Fibroblast of lung (primary cell): ENCODE data around the gene CDIP1. TPM values are rescaled to one million over a fixed set of nuclear protein-coding genes. Genes with fewer than 3 reads are reported as not detected.
"Not testable (repeated sequence)": the region's sequence is repeated elsewhere in the genome, so short reads cannot be mapped to it uniquely, and the experiment has no call there.

ENCODE experiments used
- DNase-seq, 2 donors: peaks; one replicate each; pipeline versions ENCODE4 v3.0.0 to v3.0.0-alpha.2; 2010; ENCODE audit warnings: low read depth in 2 of 2
- H2AFZ ChIP-seq: 2 replicates; pipeline ENCODE4 v1.5.1; 2012; ENCODE audit warnings: low read length, control low read depth, inconsistent platforms
- H3K27ac ChIP-seq: 2 replicates; pipeline ENCODE4 v1.5.1; 2011; ENCODE audit warnings: low read length, control low read depth; ENCODE audit not compliant: insufficient read depth
- H3K27me3 ChIP-seq: 2 replicates; pipeline ENCODE4 v1.5.1; 2011; ENCODE audit warnings: mild to moderate bottlenecking, low read length; ENCODE audit not compliant: control insufficient read depth, insufficient read depth
- H3K36me3 ChIP-seq: 2 replicates; pipeline ENCODE4 v1.5.1; 2011; ENCODE audit warnings: low read length; ENCODE audit not compliant: control insufficient read depth, insufficient read depth
- H3K4me1 ChIP-seq: 2 replicates; pipeline ENCODE4 v1.5.1; 2011; ENCODE audit warnings: low read length; ENCODE audit not compliant: control insufficient read depth, insufficient read depth; ENCODE audit errors: extremely low read depth
- H3K4me2 ChIP-seq: 2 replicates; pipeline ENCODE4 v1.5.1; 2011; ENCODE audit warnings: low read length, control low read depth; ENCODE audit not compliant: insufficient read depth; ENCODE audit errors: extremely low read depth
- H3K4me3 ChIP-seq, 4 experiments: fragments of 200-600 bp in 1 of 4; sonication (generic) in 1 of 4; replicated peaks in 1 of 4; 2 replicates each; pipeline ENCODE4 v1.5.1; 2011 to 2016; ENCODE audit warnings: low read length in 4 of 4, low read depth in 3 of 4, mild to moderate bottlenecking in 3 of 4, control low read depth in 2 of 4, inconsistent platforms in 1 of 4, mixed read lengths in 1 of 4; ENCODE audit not compliant: insufficient read depth in 1 of 4; ENCODE audit errors: control extremely low read depth in 1 of 4
- H3K79me2 ChIP-seq: 2 replicates; pipeline ENCODE4 v1.5.1; 2012; ENCODE audit warnings: mild to moderate bottlenecking, low read length, inconsistent platforms; ENCODE audit not compliant: control insufficient read depth, insufficient read depth
- H3K9ac ChIP-seq: 2 replicates; pipeline ENCODE4 v1.5.1; 2011; ENCODE audit warnings: mild to moderate bottlenecking, low read length, control low read depth; ENCODE audit not compliant: insufficient read depth
- H3K9me3 ChIP-seq: 2 replicates; pipeline ENCODE4 v1.5.1; 2012; ENCODE audit warnings: low read depth, low read length; ENCODE audit not compliant: control insufficient read depth, insufficient read depth
- H4K20me1 ChIP-seq: 2 replicates; pipeline ENCODE4 v1.5.1; 2011; ENCODE audit warnings: low read length; ENCODE audit not compliant: control insufficient read depth, insufficient read depth; ENCODE audit errors: extremely low read depth
- EZH2 ChIP-seq: IDR thresholded peaks from 2 replicates; pipeline ENCODE4 v1.5.1; 2012; ENCODE audit warnings: low read length, control low read depth, mild to moderate bottlenecking; ENCODE audit errors: missing control alignments
- polyA plus RNA-seq, 2 donors: library from polyadenylated mRNA; depleted of rRNA in 1 of 2; stranded (reverse) in 1 of 2; unstranded in 1 of 2; fragments of >200 nt; gene quantifications; 2 replicates each; pipeline ENCODE4 v1.2.1, GENCODE V29; 2011 to 2012; ENCODE audit warnings: missing spikeins in 1 of 2
- total RNA-seq: library from RNA; depleted of rRNA; stranded (reverse); fragments of >200 nt; gene quantifications from 2 replicates; pipeline ENCODE4 v1.2.1, GENCODE V29; 2014
- TF ChIP-seq, protein P1 (sequence below), 2 donors: IDR thresholded peaks in 1 of 2; conservative IDR thresholded peaks in 1 of 2; 1 replicate in 1 of 2; 2 replicates in 1 of 2; pipeline ENCODE4 v1.5.1; 2011 to 2012; ENCODE audit warnings: low read length in 2 of 2, control low read depth in 1 of 2, inconsistent platforms in 1 of 2, low read depth in 1 of 2, mild to moderate bottlenecking in 1 of 2

CDIP1 gene
- total and polyA plus RNA-seq, 2 donors (not counting 1 experiment from before 2014, with no cell fraction given), result 6.3 to 12.2 TPM

DNA sequence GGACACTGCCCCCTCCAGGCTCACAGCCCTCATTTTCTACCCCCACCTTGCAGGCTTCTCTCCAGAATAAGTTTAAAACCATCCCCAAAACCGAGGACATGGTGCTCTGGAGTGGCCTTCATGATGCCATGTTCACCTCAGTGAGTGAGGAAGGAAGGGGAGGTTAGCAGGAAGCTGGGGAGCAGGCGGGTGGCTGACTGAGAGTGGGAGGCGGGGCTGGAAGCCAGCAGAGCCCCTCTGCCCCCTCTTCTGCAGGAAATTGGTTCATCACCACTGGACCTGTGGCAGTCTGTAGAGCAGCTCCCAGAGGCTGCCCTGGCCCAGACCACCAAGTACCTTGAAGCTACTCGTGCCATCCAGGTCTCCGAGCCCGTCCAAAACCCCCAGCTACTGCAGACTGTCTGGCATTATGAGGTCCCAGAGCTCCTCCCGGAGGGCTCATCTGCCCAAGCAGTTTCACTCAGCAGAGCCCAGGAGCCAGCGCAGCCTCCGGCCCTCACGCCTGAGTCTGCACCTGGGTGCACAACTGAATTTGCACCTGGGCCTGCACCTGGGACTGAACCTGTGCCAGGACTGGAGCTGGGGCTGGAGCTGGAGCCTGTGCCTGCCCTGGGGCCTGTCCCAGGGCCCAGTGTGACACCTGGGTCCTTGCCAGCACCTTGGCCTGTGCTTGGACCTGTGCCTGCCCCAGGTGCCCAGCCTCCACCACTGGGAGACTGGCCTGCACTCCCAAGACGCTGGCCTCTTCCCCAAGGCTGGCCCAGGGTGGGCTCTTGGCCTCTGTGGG lies 36.5 kb upstream of the CDIP1 start:
- TF ChIP-seq EZH2, result no peak
- TF ChIP-seq, protein P1, sequence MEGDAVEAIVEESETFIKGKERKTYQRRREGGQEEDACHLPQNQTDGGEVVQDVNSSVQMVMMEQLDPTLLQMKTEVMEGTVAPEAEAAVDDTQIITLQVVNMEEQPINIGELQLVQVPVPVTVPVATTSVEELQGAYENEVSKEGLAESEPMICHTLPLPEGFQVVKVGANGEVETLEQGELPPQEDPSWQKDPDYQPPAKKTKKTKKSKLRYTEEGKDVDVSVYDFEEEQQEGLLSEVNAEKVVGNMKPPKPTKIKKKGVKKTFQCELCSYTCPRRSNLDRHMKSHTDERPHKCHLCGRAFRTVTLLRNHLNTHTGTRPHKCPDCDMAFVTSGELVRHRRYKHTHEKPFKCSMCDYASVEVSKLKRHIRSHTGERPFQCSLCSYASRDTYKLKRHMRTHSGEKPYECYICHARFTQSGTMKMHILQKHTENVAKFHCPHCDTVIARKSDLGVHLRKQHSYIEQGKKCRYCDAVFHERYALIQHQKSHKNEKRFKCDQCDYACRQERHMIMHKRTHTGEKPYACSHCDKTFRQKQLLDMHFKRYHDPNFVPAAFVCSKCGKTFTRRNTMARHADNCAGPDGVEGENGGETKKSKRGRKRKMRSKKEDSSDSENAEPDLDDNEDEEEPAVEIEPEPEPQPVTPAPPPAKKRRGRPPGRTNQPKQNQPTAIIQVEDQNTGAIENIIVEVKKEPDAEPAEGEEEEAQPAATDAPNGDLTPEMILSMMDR (conservative IDR thresholded peaks at IDR 0.05 in 1 of 2, IDR thresholded peaks at IDR 0.05 in 1 of 2; ENCODE audit: low read depth in 1 of 2, low read length in 2 of 2), result no peak
- Histone ChIP-seq H3K4me1 (no peaks in the 10 kb centered on the region), H3K27me3 (no peaks in the 10 kb centered on the region), H2AFZ (no peak overlapping the region), H3K4me3 (no peak overlapping the region), H4K20me1 (no peaks in the 10 kb centered on the region), H3K36me3 (no peaks in the 10 kb centered on the region), H3K9me3 (no peaks in the 10 kb centered on the region), H3K4me2 (no peak overlapping the region), H3K27ac (no peak overlapping the region), H3K9ac (no peak overlapping the region), H3K79me2 (no peaks in the 10 kb centered on the region)
- DNase-seq, result no peak

DNA sequence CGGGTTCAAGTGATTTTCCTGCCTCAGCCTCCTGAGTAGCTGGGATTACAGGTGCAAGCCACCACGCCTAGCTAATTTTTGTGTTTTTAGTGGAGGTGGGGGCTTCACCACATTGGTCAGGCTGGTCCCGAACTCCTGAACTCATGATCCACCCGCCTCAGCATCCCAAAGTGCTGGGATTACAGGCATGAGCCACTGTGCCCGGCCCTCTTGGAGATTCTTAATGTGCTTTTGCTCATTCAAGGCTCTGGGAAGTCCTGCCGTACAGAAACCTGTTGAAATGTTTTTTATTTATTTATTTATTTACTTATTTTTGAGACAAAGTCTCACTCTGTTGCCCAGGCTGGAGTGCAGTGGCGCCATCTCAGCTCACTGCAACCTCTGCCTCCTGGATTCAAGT lies 35.4 kb upstream of the CDIP1 start:
- H3K36me3 ChIP-seq, H3K9ac ChIP-seq, H3K79me2 ChIP-seq, H2AFZ ChIP-seq, H3K4me2 ChIP-seq, H3K4me1 ChIP-seq, H4K20me1 ChIP-seq, H3K27me3 ChIP-seq, H3K27ac ChIP-seq, DNase-seq, H3K9me3 ChIP-seq, H3K4me3 ChIP-seq: not testable (repeated sequence)

DNA sequence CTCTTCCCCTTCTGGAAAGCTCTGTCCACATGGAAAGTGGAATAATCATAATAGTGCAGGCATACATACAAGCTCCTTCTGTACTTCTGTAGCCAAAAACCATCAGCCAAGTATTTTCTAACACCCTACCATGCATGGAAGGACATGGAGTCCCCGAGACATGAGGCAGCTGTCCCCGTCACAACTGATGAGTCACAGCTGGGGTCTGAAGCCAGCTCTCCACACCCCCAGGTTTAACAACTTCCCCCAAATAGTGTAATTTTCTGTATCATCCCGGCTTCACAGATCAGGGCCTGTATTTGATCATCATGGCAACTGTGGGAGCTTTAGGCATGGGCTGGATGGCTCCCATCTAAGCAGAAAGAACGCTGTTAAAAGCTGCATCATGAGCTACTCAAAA lies 34.1 kb upstream of the CDIP1 start:
- DNase-seq, result peak in 1 of 2 donors; percentile 69
- Histone ChIP-seq H2AFZ (no peak overlapping the region), H3K4me2 (no peak overlapping the region), H3K4me1 (no peaks in the 10 kb centered on the region), H4K20me1 (no peaks in the 10 kb centered on the region), H3K9ac (no peak overlapping the region), H3K36me3 (no peaks in the 10 kb centered on the region), H3K9me3 (no peaks in the 10 kb centered on the region), H3K27me3 (no peaks in the 10 kb centered on the region), H3K27ac (no peak overlapping the region), H3K79me2 (no peaks in the 10 kb centered on the region), H3K4me3 (no peak overlapping the region)
- no peak for TF ChIP-seq EZH2
- TF ChIP-seq, protein P1 (conservative IDR thresholded peaks at IDR 0.05 in 1 of 2, IDR thresholded peaks at IDR 0.05 in 1 of 2; ENCODE audit: low read depth in 1 of 2, low read length in 2 of 2), result no peak
